NB4 (cell line): ENCODE data around the gene KCNQ5.

Source experiments
- CTCF ChIP-seq: IDR thresholded peaks from one replicate; pipeline ENCODE4 v1.5.1; 2012; ENCODE audit warnings: low read depth, low read length
- MYC ChIP-seq: IDR thresholded peaks from 2 replicates; pipeline ENCODE4 v1.6.1; 2011; ENCODE audit warnings: low read depth, low read length
- POLR2A ChIP-seq: IDR thresholded peaks from 2 replicates; pipeline ENCODE4 v1.6.1; 2011; ENCODE audit warnings: mild to moderate bottlenecking; ENCODE audit not compliant: insufficient read length; ENCODE audit errors: extremely low read depth

GRCh38 chr6:72650081-72650745 is 28.3 kb downstream of the KCNQ5 start:
- TF ChIP-seq CTCF (no peak), POLR2A (no peak), MYC (no peak)
